Coronary artery (tissue), 2 donors: Measurements from ENCODE around the gene ITSN1.
"Not testable (repeated sequence)": the region's sequence is repeated elsewhere in the genome, so short reads cannot be mapped to it uniquely, and the experiment has no call there.

ENCODE experiments used
- DNase-seq: peaks from one replicate; pipeline ENCODE4 v3.0.0-alpha.2; 2017; ENCODE audit warnings: low spot score
- H3K27ac ChIP-seq, 2 donors: fragments of 200-600 bp; sonication (generic); one replicate each; pipeline ENCODE4 v1.5.1; 2016 to 2019
- H3K4me3 ChIP-seq: fragments of 200-600 bp; sonication (generic); 2 replicates; pipeline ENCODE4 v1.5.1; 2016; ENCODE audit warnings: mild to moderate bottlenecking, moderate library complexity
- TF ChIP-seq, protein P1 (sequence below): fragments of 200-600 bp; sonication (generic); IDR thresholded peaks from one replicate; pipeline ENCODE4 v1.5.1; 2019; ENCODE audit warnings: antibody characterized with exemption

Gene ITSN1

DNA sequence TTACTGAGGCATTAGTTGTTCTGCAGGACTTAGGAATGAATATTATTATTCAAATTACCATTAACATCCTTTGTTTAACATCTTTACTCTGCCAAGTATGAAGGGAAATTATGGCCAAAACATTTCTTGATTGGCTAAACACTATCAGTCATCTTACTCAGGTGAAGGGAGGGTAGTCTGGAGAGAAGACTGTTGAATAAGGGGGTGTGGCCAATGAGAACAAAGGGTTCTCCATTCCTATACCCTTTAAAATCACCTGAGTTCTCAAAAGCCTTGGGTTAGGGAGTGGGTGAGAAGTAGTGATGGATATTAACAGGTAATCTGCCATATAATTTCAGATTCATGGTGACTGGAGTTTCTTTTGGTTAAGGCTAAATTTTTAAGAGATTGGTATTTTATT, 20.0 kb upstream of the ITSN1 start:
- TF ChIP-seq, protein P1, sequence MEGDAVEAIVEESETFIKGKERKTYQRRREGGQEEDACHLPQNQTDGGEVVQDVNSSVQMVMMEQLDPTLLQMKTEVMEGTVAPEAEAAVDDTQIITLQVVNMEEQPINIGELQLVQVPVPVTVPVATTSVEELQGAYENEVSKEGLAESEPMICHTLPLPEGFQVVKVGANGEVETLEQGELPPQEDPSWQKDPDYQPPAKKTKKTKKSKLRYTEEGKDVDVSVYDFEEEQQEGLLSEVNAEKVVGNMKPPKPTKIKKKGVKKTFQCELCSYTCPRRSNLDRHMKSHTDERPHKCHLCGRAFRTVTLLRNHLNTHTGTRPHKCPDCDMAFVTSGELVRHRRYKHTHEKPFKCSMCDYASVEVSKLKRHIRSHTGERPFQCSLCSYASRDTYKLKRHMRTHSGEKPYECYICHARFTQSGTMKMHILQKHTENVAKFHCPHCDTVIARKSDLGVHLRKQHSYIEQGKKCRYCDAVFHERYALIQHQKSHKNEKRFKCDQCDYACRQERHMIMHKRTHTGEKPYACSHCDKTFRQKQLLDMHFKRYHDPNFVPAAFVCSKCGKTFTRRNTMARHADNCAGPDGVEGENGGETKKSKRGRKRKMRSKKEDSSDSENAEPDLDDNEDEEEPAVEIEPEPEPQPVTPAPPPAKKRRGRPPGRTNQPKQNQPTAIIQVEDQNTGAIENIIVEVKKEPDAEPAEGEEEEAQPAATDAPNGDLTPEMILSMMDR: no peak
- Histone ChIP-seq H3K4me3 (no peak overlapping the region), H3K27ac (no peak overlapping the region)
- DNase-seq: no peak

DNA sequence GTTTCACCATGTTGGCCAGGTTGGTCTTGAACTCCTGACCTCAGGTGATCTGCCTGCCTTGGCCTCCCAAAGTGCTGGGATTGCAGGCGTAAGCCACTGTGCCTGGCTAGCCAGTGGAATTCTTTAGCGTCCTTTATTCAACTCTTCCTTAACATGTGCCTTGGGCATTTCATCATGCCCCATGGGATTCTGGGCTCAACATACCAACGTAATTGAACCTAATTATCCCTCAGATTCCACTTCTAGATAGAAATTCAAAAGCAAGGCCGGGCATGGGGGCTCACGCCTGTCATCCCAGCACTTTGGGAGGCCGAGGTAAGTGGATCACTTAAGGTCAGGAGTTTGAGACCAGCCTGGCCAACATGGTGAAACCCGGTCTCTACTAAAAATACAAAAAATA, 16.1 kb upstream of the ITSN1 start:
- H3K4me3 ChIP-seq: not testable (repeated sequence)

DNA sequence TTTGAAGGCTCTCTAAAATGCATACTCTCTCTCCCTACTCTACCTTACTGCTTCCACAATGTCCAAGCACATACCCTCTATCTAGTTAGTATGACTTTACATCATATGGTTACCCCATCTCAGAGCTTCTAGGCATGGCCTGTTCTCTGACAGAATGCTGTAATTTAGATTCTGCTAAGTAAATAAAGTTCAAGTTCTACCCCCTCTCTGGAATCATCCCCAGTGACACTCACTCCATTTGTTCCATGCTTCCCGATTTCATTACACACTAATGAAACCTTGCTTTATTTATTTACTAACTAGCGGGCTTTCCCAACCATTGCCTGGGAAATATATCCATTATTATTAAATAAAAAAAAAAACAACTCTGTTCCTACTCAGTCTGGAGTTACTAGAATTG, 8.0 kb upstream of the ITSN1 start:
- no peak overlapping the region for H3K4me3 ChIP-seq
- TF ChIP-seq, protein P1: no peak
- H3K27ac ChIP-seq: no peak overlapping the region
- DNase-seq: no peak

More for the DNA sequence above, 16.1 kb upstream of the ITSN1 start:
- DNase-seq, H3K27ac ChIP-seq: not testable (repeated sequence)

DNA sequence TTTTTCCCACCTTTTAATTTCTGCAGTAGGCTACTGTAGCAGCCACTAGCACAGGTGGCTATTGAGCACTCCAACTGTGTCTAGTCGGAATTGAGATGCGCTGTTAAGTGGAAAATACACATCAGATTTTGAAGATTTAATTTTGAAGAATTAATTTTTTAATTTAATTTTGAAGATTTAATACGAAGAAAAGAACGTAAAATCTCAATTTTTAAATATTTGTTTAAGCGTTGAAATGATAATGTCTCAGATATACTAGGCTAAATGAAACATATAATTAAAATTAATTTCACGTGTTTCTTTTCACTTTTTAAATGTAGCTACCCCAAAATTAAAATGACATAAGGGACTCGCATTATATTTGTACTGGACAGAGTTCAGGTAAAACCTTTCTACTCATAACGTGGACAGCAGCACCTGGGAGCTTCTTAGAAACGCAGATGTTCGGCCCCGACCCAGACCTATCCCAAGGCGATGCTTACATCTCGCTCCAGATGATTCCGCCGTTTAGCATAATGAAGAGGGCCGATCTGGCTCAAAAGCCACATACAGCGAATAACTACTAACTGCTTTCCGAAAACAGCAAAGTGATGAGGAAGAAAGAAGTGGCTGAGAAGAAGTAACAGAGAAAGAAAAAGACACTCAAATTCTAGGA, 1.5 kb upstream of the ITSN1 start:
- peak overlapping the region; percentile 87 to 96 for H3K27ac ChIP-seq
- H3K4me3 ChIP-seq: peak overlapping the region; percentile 92
- TF ChIP-seq, protein P1: no peak
- DNase-seq: no peak

DNA sequence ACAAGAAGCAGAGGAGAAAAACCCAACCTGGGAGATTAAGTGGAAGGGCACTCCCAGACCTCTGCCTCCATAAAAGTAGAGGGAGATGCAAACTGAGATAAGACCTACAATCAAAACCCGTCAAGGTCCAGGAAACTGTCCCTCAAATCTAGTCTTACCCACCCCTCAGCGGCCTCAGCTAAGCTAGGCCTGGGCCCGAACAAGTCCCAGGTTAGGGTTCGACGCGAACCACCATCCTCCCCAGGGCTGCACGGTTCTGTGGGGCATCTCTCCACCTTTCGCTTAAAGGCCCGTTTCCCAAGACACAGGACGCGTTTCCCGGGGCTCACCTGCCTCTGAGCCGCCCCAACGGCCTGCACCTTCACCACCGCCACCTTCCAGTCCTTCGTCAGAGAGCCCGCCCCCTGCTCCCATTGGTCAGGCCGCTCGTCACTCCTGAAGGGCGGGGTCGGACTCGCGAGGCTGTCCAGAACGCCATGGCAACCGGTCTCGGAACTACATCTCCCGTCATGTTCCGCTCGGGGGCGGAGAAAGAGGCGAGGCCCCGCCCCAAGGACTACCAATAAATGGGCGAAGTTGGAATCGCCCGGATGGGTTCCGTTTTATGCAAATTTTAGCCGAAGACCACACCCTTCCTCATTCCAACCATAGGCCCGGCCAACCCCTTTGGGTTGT, 812 bp upstream of the ITSN1 start, which contains the start of gene CRYZL1:
CRYZL1 (minus strand) TSS at position 390 of the 675 bp plus-strand sequence. CDS start 10,190 bp downstream, outside the sequence.
- DNase-seq: peak; percentile 100
- peak within 1 kb of the TSS; percentile 92 for H3K4me3 ChIP-seq
- TF ChIP-seq, protein P1: no peak
- H3K27ac ChIP-seq: peak within 1 kb of the TSS; percentile 87 to 96

DNA sequence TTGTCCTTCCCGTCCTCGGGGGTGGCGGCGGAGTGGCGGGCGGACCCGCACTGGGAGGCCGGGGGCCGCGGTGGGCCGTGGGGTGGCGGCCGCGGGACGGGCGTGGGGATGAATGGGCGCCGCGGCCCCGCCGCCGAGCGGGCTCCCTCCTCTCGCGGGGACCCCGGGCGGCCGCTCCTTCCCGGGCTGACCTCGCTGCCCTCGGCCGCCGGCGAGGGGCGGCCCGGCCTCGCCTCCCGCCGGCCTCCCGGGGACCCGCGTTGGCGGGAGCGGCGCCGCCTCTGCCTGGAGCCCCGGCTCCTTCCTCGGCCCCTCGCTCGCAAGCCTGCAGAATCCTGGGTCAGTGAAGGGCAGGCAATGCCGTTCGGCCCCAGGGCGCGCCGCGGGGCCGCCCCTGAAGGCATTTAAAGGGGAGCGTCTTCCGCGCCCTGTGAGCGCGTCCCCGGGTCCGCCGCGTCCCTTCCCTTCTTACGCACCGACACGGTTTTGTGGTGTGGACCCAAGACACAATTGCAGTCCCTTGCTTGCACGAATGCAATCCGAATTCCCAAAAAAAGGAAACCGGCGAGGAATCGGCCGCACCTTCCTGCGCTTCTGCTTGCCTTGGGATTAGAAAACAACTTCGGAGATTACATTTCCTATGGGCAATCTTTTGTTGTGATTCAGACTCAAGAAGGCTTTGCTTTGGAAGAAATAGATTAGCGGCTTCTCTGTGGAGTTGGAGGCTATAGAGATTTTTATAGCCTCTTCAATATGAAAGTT, 776 bp downstream of the ITSN1 start:
- TF ChIP-seq, protein P1: no peak
- peak; percentile 74 for DNase-seq
- H3K4me3 ChIP-seq: peak overlapping the region; percentile 92
- H3K27ac ChIP-seq: peak overlapping the region; percentile 87 to 96

DNA sequence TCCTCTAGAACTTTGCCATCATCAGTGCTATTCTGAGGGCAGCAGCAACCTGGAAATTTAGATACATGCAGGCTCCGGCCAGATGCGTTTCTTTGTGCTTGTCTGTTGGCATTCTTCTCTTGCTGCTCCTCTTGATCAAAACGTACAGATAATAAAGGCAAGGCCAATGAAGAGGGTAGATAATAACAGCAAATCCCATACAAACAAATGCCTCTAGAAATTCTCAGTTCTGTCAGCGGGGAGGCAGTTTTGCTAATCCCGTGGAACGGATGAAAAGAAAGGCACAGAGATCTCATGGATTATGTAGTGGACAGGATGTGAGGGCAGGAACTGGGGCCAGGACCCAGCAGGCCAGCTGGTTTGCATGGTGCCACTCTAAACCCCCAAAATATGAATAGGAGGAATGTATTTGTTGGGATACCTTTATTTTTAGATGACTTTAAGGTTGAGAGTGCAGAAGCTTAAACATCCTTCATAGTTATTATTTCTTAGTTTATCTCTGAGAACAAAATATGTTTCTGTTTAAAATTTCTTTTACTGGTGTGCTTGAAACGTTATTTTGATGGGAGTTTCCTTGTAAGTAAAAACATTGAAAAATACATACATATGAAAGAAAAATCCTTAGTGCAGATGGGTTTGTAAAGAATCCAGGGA, 1.5 kb downstream of the ITSN1 start:
- Histone ChIP-seq H3K4me3 (peak overlapping the region; percentile 92), H3K27ac (peak overlapping the region; percentile 87 to 96)
- TF ChIP-seq, protein P1: no peak
- no peak for DNase-seq
